Measurements from ENCODE around the gene LHX4.
"Not testable (repeated sequence)": the region's sequence is repeated elsewhere in the genome, so short reads cannot be mapped to it uniquely, and the experiment has no call there.

LHX4 gene

DNA sequence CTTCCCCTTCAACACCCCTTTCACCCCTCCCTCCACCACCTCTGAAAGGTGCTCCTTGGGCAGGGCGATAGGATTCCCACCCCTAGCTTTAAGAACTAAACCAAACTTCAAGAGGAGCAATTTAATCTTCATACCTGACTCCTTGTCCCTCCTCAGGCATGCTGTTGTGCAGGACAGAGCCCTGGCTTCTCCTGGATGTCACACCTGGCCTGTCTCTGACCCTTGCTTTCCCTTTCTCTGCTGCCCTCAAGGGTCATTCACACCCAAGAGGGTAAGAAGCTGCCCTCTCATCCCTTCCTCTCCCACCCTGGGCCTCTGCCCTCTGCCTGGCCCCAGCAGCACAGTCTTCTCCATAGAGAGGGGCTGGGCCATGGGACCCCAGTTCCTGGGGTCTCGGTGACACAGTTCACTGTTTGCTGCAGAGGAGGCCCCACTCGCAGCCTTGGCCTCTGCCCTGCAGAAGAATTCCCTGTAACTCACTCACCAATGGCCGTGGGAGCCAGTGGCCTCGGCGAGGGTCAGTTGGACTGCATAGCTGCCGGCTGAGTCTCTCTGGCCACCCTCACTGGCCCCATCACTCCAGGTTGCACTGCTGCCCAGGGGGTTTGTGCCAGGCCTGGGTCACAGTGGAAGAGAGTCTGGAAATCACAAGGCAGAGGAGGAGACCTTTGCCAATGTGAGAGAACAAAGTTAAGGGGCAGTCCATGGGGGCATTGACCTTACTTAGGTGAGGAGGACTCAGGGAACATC is 28.4 kb upstream of the LHX4 start:
- ChIA-PET CTCF (interaction anchor here (0.6 to 0.7 kb wide), 2 partner anchors 141 to 387 kb away, joined by 3 read pairs; no protein-coding TSS in a partner anchor), POLR2A (ENCODE audit: low non-redundant PET) (no interaction called here)
- DNase-seq (ENCODE audit: low spot score), result no peak
- no peak for TF ChIP-seq CTCF (conservative IDR thresholded peaks at IDR 0.05; ENCODE audit: low read depth)
- H3K27ac ChIP-seq, result no peak overlapping the region

DNA sequence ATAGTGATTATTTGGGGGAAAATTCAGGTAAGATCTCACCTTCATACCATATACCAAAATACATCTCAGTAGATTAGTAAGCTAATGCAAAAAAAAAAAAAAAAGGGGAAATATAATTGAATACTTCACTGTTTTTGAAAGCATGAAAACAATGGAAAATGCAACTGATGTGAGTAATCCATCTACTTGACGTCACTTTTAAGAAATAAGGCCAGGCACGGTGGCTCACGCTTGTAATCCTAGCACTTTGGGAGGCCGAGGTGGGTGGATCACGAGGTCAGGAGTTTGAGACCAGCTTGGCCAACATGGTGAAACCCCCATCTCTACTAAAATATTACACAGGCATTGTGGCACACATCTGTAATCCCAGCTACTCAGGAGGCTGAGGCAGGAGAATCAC is 27.5 kb upstream of the LHX4 start:
- DNase-seq (ENCODE audit: low spot score); POLR2A ChIA-PET (ENCODE audit: low non-redundant PET); H3K27ac ChIP-seq: not testable (repeated sequence)
- CTCF ChIA-PET, result interaction anchor here (0.6 kb wide), 1 partner anchor 142 kb away, joined by 3 read pairs; no protein-coding TSS in a partner anchor

DNA sequence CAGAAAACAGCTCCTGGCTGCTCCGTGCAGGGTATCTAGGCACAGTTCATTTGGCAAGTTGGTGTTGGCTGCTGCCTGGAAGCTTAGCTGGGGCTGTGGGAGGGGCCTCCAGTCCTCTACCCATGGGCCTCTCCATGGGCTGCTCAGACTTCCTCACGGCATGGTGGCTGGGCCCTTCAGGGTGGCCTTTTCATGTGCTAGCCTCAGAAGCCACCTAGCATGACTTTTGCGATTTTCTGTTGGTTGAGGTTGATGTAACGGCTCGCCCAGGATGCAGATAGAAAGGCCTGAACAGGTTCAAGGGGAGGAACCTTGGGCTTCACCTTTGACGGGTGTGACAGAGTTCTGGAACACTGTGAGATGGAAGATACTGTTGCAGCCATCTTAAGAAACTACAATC is 25.8 kb upstream of the LHX4 start:
- ChIA-PET CTCF (no interaction called here), POLR2A (ENCODE audit: low non-redundant PET) (no interaction called here)
- H3K27ac ChIP-seq, result no peak overlapping the region
- no peak for DNase-seq (ENCODE audit: low spot score)
- TF ChIP-seq CTCF (conservative IDR thresholded peaks at IDR 0.05; ENCODE audit: low read depth), result no peak

DNA sequence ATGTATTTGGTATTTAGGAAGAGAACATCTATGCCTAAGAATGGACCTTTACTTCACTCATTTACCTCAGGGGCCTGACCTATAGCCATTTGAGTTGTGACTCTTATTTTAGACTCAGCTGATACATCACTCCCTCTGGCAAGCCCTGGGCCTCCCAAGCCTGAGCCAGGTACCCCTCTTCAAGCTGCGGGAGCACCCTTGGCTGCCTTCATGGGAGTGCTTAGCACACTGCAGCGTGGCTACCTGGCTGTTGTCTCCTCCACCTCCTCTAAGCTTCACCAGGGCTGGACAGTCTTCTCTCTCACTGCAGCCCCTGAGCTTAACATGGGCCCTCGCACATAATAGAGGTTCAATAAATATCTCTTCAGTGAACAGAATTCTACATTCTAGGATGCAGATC is 23.5 kb upstream of the LHX4 start:
- CTCF ChIA-PET, result no interaction called here
- POLR2A ChIA-PET (ENCODE audit: low non-redundant PET), result no interaction called here
- TF ChIP-seq CTCF (conservative IDR thresholded peaks at IDR 0.05; ENCODE audit: low read depth), result no peak
- no peak for DNase-seq (ENCODE audit: low spot score)
- no peak overlapping the region for H3K27ac ChIP-seq

- no peak for DNase-seq (ENCODE audit: low spot score)
- no peak for TF ChIP-seq CTCF (conservative IDR thresholded peaks at IDR 0.05; ENCODE audit: low read depth)
- ChIA-PET CTCF (interaction anchor here (0.6 kb wide), 1 partner anchor 185 kb away, joined by 3 read pairs; no protein-coding TSS in a partner anchor), POLR2A (ENCODE audit: low non-redundant PET) (no interaction called here)
- no peak overlapping the region for H3K27ac ChIP-seq
These were observed 21.8 kb upstream of the LHX4 start for GRCh38 chr1:180208264-180208663.

DNA sequence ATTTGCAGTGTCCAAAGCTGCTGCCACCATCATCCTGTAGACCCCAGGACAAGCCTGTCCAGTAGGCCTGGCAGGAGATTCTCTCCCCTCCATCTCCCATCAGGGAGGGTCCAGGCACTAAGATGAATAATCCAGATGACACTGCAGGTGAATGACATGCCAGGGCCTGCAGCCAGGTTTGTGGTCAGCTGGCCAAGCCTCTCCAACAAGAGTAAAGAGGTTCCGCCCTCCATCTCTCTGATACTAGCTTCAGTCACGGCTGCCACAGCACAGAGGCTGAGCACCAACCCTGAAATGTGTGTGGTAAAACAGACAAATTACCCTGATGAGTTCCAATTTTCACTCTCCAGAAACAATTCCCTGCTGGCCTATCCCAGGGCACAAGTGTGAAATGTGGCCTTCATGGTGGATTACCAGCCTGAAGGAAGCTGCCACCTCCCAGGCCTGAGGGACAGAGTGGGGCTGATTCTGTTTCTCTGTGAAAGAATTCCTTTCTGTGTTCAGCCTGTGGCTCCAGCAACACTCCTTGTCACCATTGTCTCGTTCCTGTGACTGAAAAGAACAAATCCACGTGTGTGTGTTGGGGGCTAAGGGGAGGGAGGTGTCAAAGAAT is 19.9 kb upstream of the LHX4 start:
- peak; percentile 62 for DNase-seq (ENCODE audit: low spot score)
- no peak overlapping the region for H3K27ac ChIP-seq
- ChIA-PET POLR2A (ENCODE audit: low non-redundant PET) (no interaction called here), CTCF (interaction anchor here (0.8 to 0.9 kb wide), 2 partner anchors 17 to 22 kb away, joined by 3 to 7 read pairs; no protein-coding TSS in a partner anchor)
- no peak for TF ChIP-seq CTCF (conservative IDR thresholded peaks at IDR 0.05; ENCODE audit: low read depth)

Data from RWPE1 (cell line).